ENCODE results near the gene ZNHIT3.
"Not testable (repeated sequence)": the region's sequence is repeated elsewhere in the genome, so short reads cannot be mapped to it uniquely, and the experiment has no call there.

Gene ZNHIT3

DNA sequence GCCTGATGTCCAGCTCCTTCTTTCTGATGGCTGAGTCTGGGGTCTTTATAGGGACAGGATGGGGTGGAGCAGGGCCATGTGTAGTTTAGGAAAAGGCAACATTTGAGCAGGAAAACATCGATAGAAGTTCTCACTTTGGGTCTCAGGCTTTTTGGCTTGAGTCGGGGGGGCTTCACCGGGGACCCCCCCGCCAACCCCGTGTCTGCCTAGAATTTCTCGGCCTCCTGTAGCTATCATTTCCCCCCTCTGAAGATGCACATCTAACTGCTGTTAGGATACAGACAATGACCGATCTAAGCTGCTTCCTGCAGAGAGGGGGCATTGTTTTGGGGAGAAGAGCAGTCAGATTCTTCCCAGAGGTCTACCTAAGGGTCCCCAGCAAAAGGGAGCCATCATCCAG lies 16.7 kb upstream of the ZNHIT3 start:
- DNase-seq = no peak
- Mint-ChIP-seq H3K4me3 (no peak overlapping the region), H3K27me3 (peaks cover 53% of the 10 kb centered on the region), H3K36me3 (ENCODE audit: low read depth) (no peaks in the 10 kb centered on the region), H3K9me3 (no peaks in the 10 kb centered on the region), H3K27ac (no peak overlapping the region), H3K4me1 (ENCODE audit: low read depth) (no peaks in the 10 kb centered on the region)

DNA sequence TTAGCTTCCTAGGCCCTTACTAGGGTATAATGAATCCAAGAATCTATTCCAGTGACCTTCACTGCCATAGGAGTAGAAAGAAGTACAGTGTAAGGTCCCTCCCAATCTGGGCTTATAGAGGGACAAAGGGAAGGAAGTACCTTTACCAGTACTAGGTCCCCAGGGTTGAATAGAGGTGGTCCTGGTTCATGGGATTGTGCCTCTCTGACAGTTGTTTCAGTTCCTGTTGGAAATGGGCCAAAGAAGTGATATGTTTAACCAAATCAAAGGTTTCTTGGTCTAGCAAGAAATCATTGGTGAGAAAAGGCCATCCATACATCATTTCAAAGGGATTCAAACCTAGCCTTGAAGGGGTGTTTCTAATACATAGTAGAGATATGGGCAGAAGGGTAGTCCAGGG lies 16.0 kb upstream of the ZNHIT3 start:
- Mint-ChIP-seq H3K36me3 (ENCODE audit: low read depth) (no peaks in the 10 kb centered on the region), H3K4me3 (no peak overlapping the region), H3K27ac (no peak overlapping the region), H3K9me3 (no peaks in the 10 kb centered on the region), H3K27me3 (peaks cover 45% of the 10 kb centered on the region), H3K4me1 (ENCODE audit: low read depth) (no peaks in the 10 kb centered on the region)
- no peak for DNase-seq

DNA sequence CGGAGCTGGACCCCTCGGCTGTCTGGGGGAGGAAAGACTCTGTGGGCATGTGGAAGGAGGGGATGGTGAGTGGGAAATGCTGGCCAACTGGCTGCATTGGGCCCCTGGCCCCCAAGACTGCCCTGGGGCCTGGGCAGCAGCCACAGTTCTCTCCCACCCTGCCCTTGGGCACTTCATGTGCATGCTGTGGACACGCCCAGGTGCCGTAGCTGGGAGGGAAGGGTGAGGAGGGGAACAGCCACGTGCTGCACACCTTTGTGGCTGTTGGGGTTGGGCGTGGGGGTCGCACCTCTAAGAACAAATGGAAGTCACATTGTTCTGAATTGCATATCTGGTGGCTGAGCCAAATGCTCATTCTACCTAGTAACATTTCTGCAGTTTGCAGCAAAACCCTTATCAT lies 11.9 kb upstream of the ZNHIT3 start:
- no peak overlapping the region for H3K4me3 Mint-ChIP-seq
- no peak for DNase-seq
- no peak overlapping the region for H3K27ac Mint-ChIP-seq
- H3K27me3 Mint-ChIP-seq = peaks cover 39% of the 10 kb centered on the region
- H3K9me3 Mint-ChIP-seq = no peaks in the 10 kb centered on the region
- H3K36me3 Mint-ChIP-seq (ENCODE audit: low read depth) = no peaks in the 10 kb centered on the region
- no peaks in the 10 kb centered on the region for H3K4me1 Mint-ChIP-seq (ENCODE audit: low read depth)

DNA sequence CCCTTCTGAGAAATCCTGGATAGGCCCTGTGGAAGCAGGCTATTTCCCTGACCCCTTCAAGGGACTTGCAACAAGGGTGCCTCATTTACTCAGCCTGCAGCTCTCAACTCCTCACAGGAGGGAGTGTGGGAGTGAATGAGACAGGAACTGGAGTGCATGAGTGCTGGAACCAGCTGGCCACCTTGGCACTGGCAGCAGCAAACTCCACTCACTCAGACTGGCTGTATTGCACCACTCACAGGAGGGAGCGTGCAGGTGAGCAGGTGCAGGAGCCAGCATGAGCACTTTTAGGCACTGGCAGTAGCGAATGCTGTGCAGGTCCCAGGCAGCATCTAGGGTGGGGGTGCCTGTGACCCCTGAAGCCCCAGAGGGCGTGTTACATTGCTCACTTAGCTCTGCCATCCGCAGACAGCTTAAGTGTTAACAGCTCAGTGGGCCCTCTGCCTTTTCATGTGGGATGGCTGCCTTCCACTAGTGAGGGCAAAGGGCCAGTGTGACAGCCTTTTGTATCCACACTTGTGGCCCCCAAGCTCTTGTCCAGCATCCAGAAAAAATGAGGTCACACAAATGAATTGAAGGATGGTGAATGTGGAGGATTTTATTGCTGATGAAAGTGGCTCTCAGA lies 11.0 kb upstream of the ZNHIT3 start:
- peaks cover 37% of the 10 kb centered on the region for H3K27me3 Mint-ChIP-seq
- H3K9me3 Mint-ChIP-seq = no peaks in the 10 kb centered on the region
- no peaks in the 10 kb centered on the region for H3K4me1 Mint-ChIP-seq (ENCODE audit: low read depth)

DNA sequence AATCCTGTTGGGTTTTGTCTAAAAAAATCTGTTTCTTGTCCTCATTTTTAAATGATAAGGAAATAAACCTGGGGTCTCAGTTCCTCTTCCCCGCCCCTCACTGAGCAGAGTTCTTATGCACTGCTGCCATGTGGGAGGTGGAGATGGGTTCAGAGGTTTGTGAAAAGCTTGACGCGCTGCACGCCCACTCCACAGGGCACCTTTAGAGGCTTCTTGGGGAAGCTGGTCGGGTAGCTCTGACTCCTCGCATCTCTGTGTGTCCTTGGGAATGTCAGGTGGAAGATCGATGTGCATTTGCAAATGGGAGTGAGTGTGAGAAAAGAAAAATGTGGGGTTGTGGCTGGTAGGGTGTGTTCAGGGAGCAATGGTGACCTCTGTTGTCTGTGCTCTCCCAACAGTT lies 4.7 kb upstream of the ZNHIT3 start:
- Mint-ChIP-seq H3K4me3 (no peak overlapping the region), H3K27ac (no peak overlapping the region)

More for the DNA sequence above, 11.0 kb upstream of the ZNHIT3 start:
- DNase-seq = no peak
- H3K36me3 Mint-ChIP-seq (ENCODE audit: low read depth) = no peaks in the 10 kb centered on the region
- no peak overlapping the region for H3K4me3 Mint-ChIP-seq
- no peak overlapping the region for H3K27ac Mint-ChIP-seq

DNA sequence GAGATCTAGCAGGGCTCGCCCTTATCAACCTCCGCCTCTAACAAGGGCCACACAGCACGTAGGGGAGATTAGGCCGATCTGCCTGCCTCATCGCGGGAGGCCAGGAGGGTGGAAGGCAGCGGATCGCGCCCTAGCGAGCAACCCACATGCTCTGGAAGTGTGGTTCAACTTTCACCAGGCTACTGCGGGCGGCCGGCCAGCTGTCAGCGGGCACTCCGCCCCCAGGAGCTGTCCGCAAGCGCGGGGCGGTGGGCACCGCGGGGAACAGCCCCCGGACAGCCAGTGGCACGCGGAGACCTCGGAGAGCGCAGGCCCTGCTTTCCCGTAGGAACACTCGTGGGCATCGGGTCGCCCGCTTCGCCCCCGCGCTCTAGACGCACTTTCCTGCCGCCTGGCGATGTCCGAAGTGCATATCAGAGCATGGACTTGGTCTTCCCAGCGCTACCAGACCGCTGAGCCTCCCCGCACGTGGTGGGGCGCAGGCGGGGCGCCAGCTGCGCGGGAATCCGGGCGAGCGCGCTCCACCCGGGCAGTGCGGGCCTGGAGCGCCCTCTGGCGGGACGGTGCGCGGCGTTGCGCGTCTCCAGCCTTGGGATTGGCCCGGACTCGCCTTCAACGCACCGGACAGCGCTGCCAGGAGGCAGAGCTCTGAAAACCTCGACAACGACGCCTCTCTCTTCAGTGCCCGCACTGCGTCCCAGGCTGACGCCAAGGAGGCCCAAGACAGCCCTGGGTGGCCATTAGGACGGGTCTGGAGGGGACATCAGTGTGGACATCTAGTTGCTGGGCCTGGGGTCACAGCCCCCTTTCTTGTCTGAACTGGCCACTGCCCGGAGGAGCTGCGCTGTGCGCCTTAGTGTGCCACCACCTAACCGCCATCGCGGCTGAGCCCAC lies 3.6 kb upstream of the ZNHIT3 start:
- Mint-ChIP-seq H3K4me3 (peak overlapping the region; percentile 27), H3K9me3 (no peaks in the 10 kb centered on the region), H3K36me3 (ENCODE audit: low read depth) (peaks cover 8% of the 10 kb centered on the region), H3K27me3 (peaks cover 27% of the 10 kb centered on the region), H3K4me1 (ENCODE audit: low read depth) (peaks cover 32% of the 10 kb centered on the region), H3K27ac (no peak overlapping the region)
- DNase-seq = peak; percentile 92

More for the DNA sequence above, 4.7 kb upstream of the ZNHIT3 start:
- Mint-ChIP-seq H3K4me1 (ENCODE audit: low read depth) (peaks cover 23% of the 10 kb centered on the region), H3K36me3 (ENCODE audit: low read depth) (peaks cover 3% of the 10 kb centered on the region), H3K9me3 (no peaks in the 10 kb centered on the region), H3K27me3 (peaks cover 34% of the 10 kb centered on the region)
- DNase-seq = no peak

DNA sequence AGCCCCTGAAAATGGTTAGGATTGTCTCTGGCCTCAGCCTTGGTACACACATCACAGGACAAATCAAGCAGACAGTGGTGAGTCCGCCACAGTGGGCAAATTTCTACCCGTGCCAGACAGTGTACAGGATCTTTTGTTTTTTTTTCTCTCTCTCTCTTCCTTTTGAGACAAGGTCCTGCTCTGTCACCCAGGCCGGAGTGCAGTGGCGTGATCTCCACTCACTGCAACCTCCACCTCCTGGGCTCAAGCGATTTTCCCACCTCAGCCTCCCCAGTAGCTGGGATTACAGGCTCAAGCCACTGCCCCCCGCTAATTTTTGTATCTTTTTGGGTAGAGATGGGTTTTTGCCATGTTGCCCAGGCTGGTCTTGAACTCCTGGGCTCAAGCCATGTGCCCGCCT lies 2.5 kb upstream of the ZNHIT3 start:
- DNase-seq, H3K4me3 Mint-ChIP-seq, H3K9me3 Mint-ChIP-seq, H3K27ac Mint-ChIP-seq: not testable (repeated sequence)
- H3K36me3 Mint-ChIP-seq (ENCODE audit: low read depth) = peaks cover 13% of the 10 kb centered on the region
- peaks cover 22% of the 10 kb centered on the region for H3K27me3 Mint-ChIP-seq
- H3K4me1 Mint-ChIP-seq (ENCODE audit: low read depth) = peaks cover 38% of the 10 kb centered on the region

DNA sequence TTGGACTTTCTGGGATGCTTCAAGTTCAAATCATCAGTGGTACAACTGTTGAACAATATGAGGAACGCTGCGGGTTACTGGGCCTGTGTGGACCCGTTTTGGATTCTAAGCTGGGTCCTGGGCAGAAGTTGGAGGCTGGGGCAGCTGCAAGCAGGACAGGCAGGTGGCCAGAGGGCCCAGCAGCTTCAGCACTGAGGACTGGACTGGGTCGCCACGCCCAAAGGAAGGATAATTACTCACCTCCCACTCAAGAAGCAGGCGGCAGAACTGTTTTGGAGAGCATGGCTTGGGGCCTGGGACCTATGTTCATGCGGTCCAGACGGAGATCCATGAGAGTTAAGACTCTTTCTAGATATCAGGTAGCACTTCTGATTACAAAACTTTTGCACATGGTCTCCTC lies 1.5 kb upstream of the ZNHIT3 start:
- Mint-ChIP-seq H3K27ac (no peak overlapping the region), H3K4me3 (peak overlapping the region; percentile 44), H3K9me3 (no peaks in the 10 kb centered on the region), H3K27me3 (peaks cover 19% of the 10 kb centered on the region), H3K4me1 (ENCODE audit: low read depth) (peaks cover 48% of the 10 kb centered on the region), H3K36me3 (ENCODE audit: low read depth) (peaks cover 22% of the 10 kb centered on the region)
- no peak for DNase-seq

DNA sequence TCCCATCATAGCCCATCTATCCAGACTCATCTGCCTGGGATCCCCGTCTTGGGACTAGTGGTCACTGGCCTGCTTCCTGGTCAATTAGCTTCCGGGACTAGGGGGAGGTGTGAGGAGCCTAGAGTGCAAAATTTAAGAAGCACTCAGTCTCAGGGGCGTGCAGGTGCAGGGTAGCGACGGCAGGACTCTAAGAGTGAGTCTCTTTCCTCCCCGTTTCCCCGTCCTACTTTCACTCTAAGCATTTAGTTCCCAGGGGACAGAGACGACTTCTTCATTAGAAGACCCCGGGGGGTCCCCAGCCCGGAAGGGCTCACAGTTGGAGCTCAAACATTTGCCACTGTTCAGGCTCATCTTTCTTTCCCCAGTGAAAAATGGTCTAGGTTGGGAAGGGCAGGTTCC lies 677 bp upstream of the ZNHIT3 start:
- peak overlapping the region; percentile 99 for H3K27ac Mint-ChIP-seq
- H3K27me3 Mint-ChIP-seq = peaks cover 15% of the 10 kb centered on the region
- peaks cover 26% of the 10 kb centered on the region for H3K36me3 Mint-ChIP-seq (ENCODE audit: low read depth)
- H3K4me3 Mint-ChIP-seq = peak overlapping the region; percentile 98
- H3K4me1 Mint-ChIP-seq (ENCODE audit: low read depth) = peaks cover 52% of the 10 kb centered on the region
- no peaks in the 10 kb centered on the region for H3K9me3 Mint-ChIP-seq
- no peak for DNase-seq

DNA sequence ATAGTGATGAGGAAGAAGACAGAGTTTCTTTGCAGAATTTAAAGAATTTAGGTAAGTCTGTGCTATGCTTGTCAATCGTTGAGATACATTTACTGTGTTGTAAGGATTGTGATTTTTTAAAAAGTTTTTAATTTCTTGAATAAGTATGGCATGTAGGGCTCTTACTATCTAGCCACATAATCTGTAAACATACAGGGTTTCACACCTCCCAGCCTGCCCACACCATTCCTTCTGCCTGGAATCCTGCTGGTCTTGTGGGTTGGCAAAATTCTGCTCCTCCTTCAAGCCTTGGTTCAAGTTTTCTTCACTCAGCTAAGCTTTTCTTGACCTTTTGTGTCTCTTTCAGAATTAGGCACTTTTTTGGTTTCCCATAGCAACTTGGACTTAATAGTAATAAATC lies 7.5 kb downstream of the ZNHIT3 start:
- H3K4me3 Mint-ChIP-seq = no peak overlapping the region
- H3K27me3 Mint-ChIP-seq = no peaks in the 10 kb centered on the region
- DNase-seq = no peak
- H3K36me3 Mint-ChIP-seq (ENCODE audit: low read depth) = peaks cover 92% of the 10 kb centered on the region
- peak overlapping the region; percentile 42 for H3K27ac Mint-ChIP-seq
- H3K4me1 Mint-ChIP-seq (ENCODE audit: low read depth) = peaks cover 33% of the 10 kb centered on the region
- no peaks in the 10 kb centered on the region for H3K9me3 Mint-ChIP-seq

DNA sequence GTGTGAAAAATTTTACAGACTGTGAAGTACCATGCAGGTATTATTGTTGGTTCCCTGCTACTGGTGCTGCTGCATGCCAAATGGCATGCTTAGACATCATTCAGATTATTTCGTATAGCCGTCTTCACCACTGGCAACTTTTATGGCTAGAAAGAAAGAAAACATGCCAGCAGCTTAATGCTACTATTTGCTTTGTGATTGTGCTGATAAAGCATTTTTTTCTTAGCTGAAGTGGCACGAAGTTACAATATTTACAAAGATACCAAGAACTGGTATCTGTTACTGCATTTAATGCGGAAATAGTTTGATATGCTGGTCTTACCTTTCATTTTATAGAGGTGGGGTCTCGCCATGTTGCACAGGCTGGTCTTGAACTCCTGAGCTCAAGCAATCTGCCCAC lies 8.2 kb downstream of the ZNHIT3 start:
- DNase-seq = no peak
- Mint-ChIP-seq H3K9me3 (no peaks in the 10 kb centered on the region), H3K27ac (peak overlapping the region; percentile 71), H3K36me3 (ENCODE audit: low read depth) (peaks cover 91% of the 10 kb centered on the region), H3K4me1 (ENCODE audit: low read depth) (peaks cover 25% of the 10 kb centered on the region), H3K27me3 (no peaks in the 10 kb centered on the region), H3K4me3 (no peak overlapping the region)

DNA sequence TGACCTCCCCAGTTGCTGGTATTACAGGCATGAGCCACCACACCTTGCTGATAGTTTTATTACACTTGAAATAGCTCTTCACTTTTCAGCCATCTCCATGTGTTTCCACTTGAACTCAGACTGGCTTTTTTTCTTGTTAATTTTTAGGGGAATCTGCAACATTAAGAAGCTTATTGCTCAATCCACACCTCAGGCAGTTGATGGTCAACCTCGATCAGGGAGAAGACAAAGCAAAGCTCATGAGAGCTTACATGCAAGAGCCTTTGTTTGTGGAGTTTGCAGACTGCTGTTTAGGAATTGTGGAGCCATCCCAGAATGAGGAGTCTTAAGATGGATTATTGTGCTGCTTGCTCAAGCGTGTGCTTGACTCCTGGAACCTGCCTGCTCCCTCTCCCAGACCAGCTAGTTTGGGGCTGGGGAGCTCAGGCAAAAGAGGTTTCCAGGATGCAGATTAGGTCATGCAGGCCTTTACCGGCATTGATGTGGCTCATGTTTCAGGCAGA lies 8.6 kb downstream of the ZNHIT3 start:
- Mint-ChIP-seq H3K27ac (peak overlapping the region; percentile 71), H3K36me3 (ENCODE audit: low read depth) (peaks cover 92% of the 10 kb centered on the region), H3K27me3 (no peaks in the 10 kb centered on the region), H3K9me3 (no peaks in the 10 kb centered on the region), H3K4me1 (ENCODE audit: low read depth) (peaks cover 22% of the 10 kb centered on the region), H3K4me3 (no peak overlapping the region)
- no peak for DNase-seq

DNA sequence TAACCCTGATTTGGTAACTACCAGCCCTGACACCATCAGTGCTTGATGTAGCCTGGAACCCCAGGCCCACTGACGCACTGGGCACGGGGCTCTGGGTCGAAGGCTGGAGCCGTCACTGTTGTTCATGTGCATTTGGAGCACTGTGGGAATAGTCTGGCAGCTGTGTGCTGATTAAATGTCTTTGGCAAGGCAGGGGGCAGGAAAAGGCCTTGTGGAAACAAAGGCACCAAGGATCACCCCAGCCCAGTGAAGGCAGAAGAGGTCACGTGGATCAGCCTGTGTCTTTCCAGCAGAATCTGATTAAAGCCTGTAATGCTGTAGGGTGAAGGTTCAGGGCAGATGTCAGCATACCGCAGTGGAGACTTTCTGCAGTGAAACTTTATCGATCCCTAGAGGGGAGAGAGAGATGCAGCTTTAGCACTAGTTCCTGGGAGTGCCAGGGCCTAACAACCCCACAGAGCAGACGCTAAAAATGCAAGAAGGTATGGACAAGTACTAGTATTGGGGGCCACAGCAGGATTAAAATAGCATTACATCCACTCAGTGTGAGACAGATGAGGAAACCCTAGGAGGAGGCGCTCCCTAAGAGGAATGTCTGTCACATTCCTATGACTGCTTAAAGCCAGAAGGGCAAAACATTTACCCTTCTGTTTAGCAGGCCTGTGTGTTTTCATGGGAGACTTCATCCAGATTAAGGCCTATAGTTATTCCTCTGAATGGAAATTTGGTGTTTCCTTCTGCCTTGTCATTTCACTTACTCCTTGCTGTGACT lies 9.7 kb downstream of the ZNHIT3 start:
- peaks cover 15% of the 10 kb centered on the region for H3K4me1 Mint-ChIP-seq (ENCODE audit: low read depth)
- H3K36me3 Mint-ChIP-seq (ENCODE audit: low read depth) = peaks cover 95% of the 10 kb centered on the region
- no peaks in the 10 kb centered on the region for H3K9me3 Mint-ChIP-seq
- H3K4me3 Mint-ChIP-seq = no peak overlapping the region
- no peak for DNase-seq
- H3K27me3 Mint-ChIP-seq = no peaks in the 10 kb centered on the region
- peak overlapping the region; percentile 73 for H3K27ac Mint-ChIP-seq

DNA sequence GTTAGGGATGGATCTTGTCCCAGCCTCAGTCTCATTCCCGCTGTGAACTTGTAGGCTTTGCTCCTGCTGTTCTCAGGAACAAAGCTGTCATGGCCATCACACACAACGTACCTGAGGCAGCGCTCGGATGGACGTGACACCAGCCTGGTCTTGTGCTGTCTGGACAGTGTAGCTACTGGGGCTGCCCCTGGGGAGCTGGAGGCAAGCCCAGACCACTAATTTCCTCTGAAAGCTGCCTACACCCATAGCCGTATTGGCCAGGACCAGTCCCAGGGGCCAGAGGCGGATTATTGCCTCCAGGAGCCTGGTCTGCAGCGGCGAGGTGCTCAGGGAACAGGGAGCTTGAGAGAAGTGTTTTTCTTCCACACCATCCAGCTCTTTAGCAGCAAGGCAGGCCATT lies 11.7 kb downstream of the ZNHIT3 start:
- Mint-ChIP-seq H3K4me3 (no peak overlapping the region), H3K36me3 (ENCODE audit: low read depth) (peaks cover 93% of the 10 kb centered on the region), H3K27ac (peak overlapping the region; percentile 74), H3K9me3 (no peaks in the 10 kb centered on the region), H3K4me1 (ENCODE audit: low read depth) (peaks cover 4% of the 10 kb centered on the region), H3K27me3 (no peaks in the 10 kb centered on the region)
- DNase-seq = no peak
